Mucosa of descending colon (tissue), 3 donors: ENCODE results near the gene IL31RA. TPM values are rescaled to one million over a fixed set of nuclear protein-coding genes. Genes with fewer than 3 reads are reported as not detected.

Experiments used
- ATAC-seq: fragments of 200-7000 bp; cut with Tn5 transposase; one replicate; pipeline ENCODE4 v1.9.1; 2020; ENCODE audit warnings: mild to moderate bottlenecking, moderate library complexity
- DNase-seq, 3 donors: peaks; one replicate each; pipeline ENCODE4 v3.0.0-alpha.2; 2020
- H3K36me3 ChIP-seq: fragments of 200-600 bp; one replicate; pipeline ENCODE4 v1.8.0; 2021; ENCODE audit warnings: low read depth, mild to moderate bottlenecking
- H3K4me1 ChIP-seq: fragments of 200-600 bp; one replicate; pipeline ENCODE4 v1.8.0; 2021; ENCODE audit warnings: low read depth, mild to moderate bottlenecking
- H3K4me3 ChIP-seq: fragments of 200-600 bp; one replicate; pipeline ENCODE4 v1.8.0; 2021; ENCODE audit warnings: mild to moderate bottlenecking
- H3K9me3 ChIP-seq: fragments of 200-600 bp; one replicate; pipeline ENCODE4 v1.8.0; 2021; ENCODE audit warnings: mild to moderate bottlenecking
- CTCF ChIP-seq: fragments of 200-600 bp; IDR thresholded peaks from one replicate; pipeline ENCODE4 v1.8.0; 2022; ENCODE audit warnings: antibody characterized with exemption, mild to moderate bottlenecking
- intact Hi-C, 2 donors: fragments of 100-400 bp; cut with DNase I in 1 of 2; cut with micrococcal nuclease in 1 of 2; formaldehyde crosslinking; loops; one replicate each; pipeline versions ENCODE4 v1.11.0 to v1.11.1; 2022; cut with DNase I, micrococcal nuclease
- total RNA-seq, 3 donors: library from RNA; stranded (reverse); fragmentation: NEBNext Ultra II Directional in 2 of 3; extraction: Animal tissue kit (Norgen Biotek cat#: 25700) in 2 of 3; gene quantifications; one replicate each; pipeline versions ENCODE4 v1.2.1 to v1.2.4, GENCODE V29; 2021 to 2023
- donor health status: DM: no; HTN: no; CAD: no; lungs with moderate emphysema.
- donor health status: DM: no; HTN: no; CAD: no.
- donor health status: DM: no; HTN: yes; CAD: no.

IL31RA gene
- total RNA-seq, 3 donors from 2014 or later = 0.12 TPM; not detected in 2

- TF ChIP-seq CTCF = no peak
- ATAC-seq (no peak), DNase-seq (no peak)
- Histone ChIP-seq H3K4me1 (no peaks in the 10 kb centered on the region), H3K4me3 (no peak overlapping the region), H3K36me3 (no peaks in the 10 kb centered on the region), H3K9me3 (peaks cover 3% of the 10 kb centered on the region)
- intact Hi-C loops = no loop called here
Observed at GRCh38 chr5:55841976-55842375, 9.2 kb upstream of the IL31RA start.

GRCh38 chr5:55847837-55848236 lies 3.3 kb upstream of the IL31RA start:
- ATAC-seq (no peak), DNase-seq (no peak)
- intact Hi-C loops = no loop called here
- no peak for TF ChIP-seq CTCF
- Histone ChIP-seq H3K4me3 (no peak overlapping the region), H3K4me1 (no peaks in the 10 kb centered on the region), H3K36me3 (no peaks in the 10 kb centered on the region), H3K9me3 (peaks cover 3% of the 10 kb centered on the region)

- no peaks in the 10 kb centered on the region for H3K4me1 ChIP-seq
- H3K4me3 ChIP-seq = no peak overlapping the region
- intact Hi-C loops = no loop called here
- DNase-seq (no peak), ATAC-seq (no peak)
- H3K36me3 ChIP-seq = no peaks in the 10 kb centered on the region
- TF ChIP-seq CTCF = no peak
- peaks cover 3% of the 10 kb centered on the region for H3K9me3 ChIP-seq
Observed at GRCh38 chr5:55848783-55849182, 2.4 kb upstream of the IL31RA start.

- no peak for DNase-seq
- H3K9me3 ChIP-seq = no peaks in the 10 kb centered on the region
- intact Hi-C loops = no loop called here
- no peaks in the 10 kb centered on the region for H3K4me1 ChIP-seq
- ATAC-seq = no peak
- H3K4me3 ChIP-seq = no peak overlapping the region
- no peak for TF ChIP-seq CTCF
- no peaks in the 10 kb centered on the region for H3K36me3 ChIP-seq
Observed at GRCh38 chr5:55851675-55851979, 470 bp downstream of the IL31RA start.

GRCh38 chr5:55852503-55852902 lies 1.3 kb downstream of the IL31RA start:
- DNase-seq (no peak), ATAC-seq (no peak)

More at GRCh38 chr5:55852503-55852902, 1.3 kb downstream of the IL31RA start:
- TF ChIP-seq CTCF = no peak
- H3K4me1 ChIP-seq = no peaks in the 10 kb centered on the region
- intact Hi-C loops = no loop called here
- H3K4me3 ChIP-seq = no peak overlapping the region
- H3K36me3 ChIP-seq = no peaks in the 10 kb centered on the region
- H3K9me3 ChIP-seq = no peaks in the 10 kb centered on the region
